GM19455 (cell line): ENCODE measurements around the gene CEBPG.

Experiments
- ATAC-seq: cut with Tn5 transposase; IDR thresholded peaks from one replicate; pipeline ENCODE4 v1.9.1; 2021; ENCODE audit not compliant: unreplicated experiment

CEBPG gene

GRCh38 chr19:33418871-33419787 is 45.6 kb downstream of the CEBPG start:
- no peak for ATAC-seq

- no peak for ATAC-seq
Measured at GRCh38 chr19:33419788-33420130, 46.2 kb downstream of the CEBPG start.

- no peak for ATAC-seq
Measured at GRCh38 chr19:33420821-33421220, 47.3 kb downstream of the CEBPG start.

- no peak for ATAC-seq
Measured at GRCh38 chr19:33421368-33421767, 47.9 kb downstream of the CEBPG start.

GRCh38 chr19:33422369-33423180 is 49.1 kb downstream of the CEBPG start:
- ATAC-seq, result no peak

- no peak for ATAC-seq
Measured at GRCh38 chr19:33424181-33424580, 50.7 kb downstream of the CEBPG start.

- no peak for ATAC-seq
Measured at GRCh38 chr19:33426621-33427361, 53.3 kb downstream of the CEBPG start.

- ATAC-seq, result no peak
Measured at GRCh38 chr19:33427801-33428626, 54.5 kb downstream of the CEBPG start.

- ATAC-seq, result no peak
Measured at GRCh38 chr19:33428627-33429125, 55.2 kb downstream of the CEBPG start.

- no peak for ATAC-seq
Measured at GRCh38 chr19:33429891-33430673, 56.6 kb downstream of the CEBPG start.

- no peak for ATAC-seq
Measured at GRCh38 chr19:33430674-33431277, 57.3 kb downstream of the CEBPG start.

GRCh38 chr19:33432015-33432414 is 58.5 kb downstream of the CEBPG start:
- ATAC-seq, result no peak
